Neuronal stem cell (in vitro differentiated cells): ENCODE data around the gene RNFT1.
"Not testable (repeated sequence)": the region's sequence is repeated elsewhere in the genome, so short reads cannot be mapped to it uniquely, and the experiment has no call there.

Experiments
- DNase-seq: peaks from one replicate; pipeline ENCODE4 v3.0.0-alpha.2; 2013; ENCODE audit warnings: low spot score
- H2AFZ ChIP-seq: one replicate; pipeline ENCODE4 v1.6.1; 2013; ENCODE audit warnings: mild to moderate bottlenecking, low read length, inconsistent platforms
- H2AK5ac ChIP-seq: 2 replicates; pipeline ENCODE4 v1.6.1; 2013; ENCODE audit warnings: low read depth, mild to moderate bottlenecking, inconsistent platforms, low read length, moderate library complexity, mixed read lengths
- H2BK120ac ChIP-seq: 2 replicates; pipeline ENCODE4 v1.6.1; 2013; ENCODE audit warnings: low read depth, mild to moderate bottlenecking, inconsistent platforms, low read length, moderate library complexity, mixed read lengths
- H2BK12ac ChIP-seq: one replicate; pipeline ENCODE4 v1.6.1; 2013; ENCODE audit warnings: low read length, inconsistent platforms
- H2BK15ac ChIP-seq: 2 replicates; pipeline ENCODE4 v1.6.1; 2013; ENCODE audit warnings: mild to moderate bottlenecking, low read length, inconsistent platforms, mixed read lengths
- H2BK5ac ChIP-seq: one replicate; pipeline ENCODE4 v1.6.1; 2013; ENCODE audit warnings: inconsistent platforms, mild to moderate bottlenecking, low read length, moderate library complexity
- H3K14ac ChIP-seq: one replicate; pipeline ENCODE4 v1.6.1; 2013; ENCODE audit warnings: low read length, inconsistent platforms
- H3K18ac ChIP-seq: 2 replicates; pipeline ENCODE4 v1.6.1; 2013; ENCODE audit warnings: low read length, inconsistent platforms
- H3K23ac ChIP-seq: 2 replicates; pipeline ENCODE4 v1.6.1; 2013; ENCODE audit warnings: low read depth, mild to moderate bottlenecking, mixed read lengths, low read length, inconsistent platforms; ENCODE audit not compliant: poor library complexity
- H3K27ac ChIP-seq: replicated peaks from 3 replicates; pipeline ENCODE4 v1.5.1; 2013; ENCODE audit warnings: low read length, inconsistent platforms
- H3K27me3 ChIP-seq, 3 experiments: 2 replicates each; pipeline ENCODE4 v1.6.1; 2013; ENCODE audit warnings: low read length in 3 of 3, mild to moderate bottlenecking in 2 of 3, inconsistent platforms in 1 of 3, low read depth in 1 of 3, mixed read lengths in 1 of 3, moderate library complexity in 1 of 3; ENCODE audit not compliant: control insufficient read depth in 3 of 3, insufficient read depth in 3 of 3
- H3K36me3 ChIP-seq, 2 donors: replicated peaks in 1 of 2; 2 replicates each; pipeline ENCODE4 v1.6.1; 2013; ENCODE audit warnings: low read length in 2 of 2; ENCODE audit not compliant: control insufficient read depth in 2 of 2, insufficient read depth in 2 of 2
- H3K4ac ChIP-seq: 2 replicates; pipeline ENCODE4 v1.6.1; 2013; ENCODE audit warnings: inconsistent platforms, mild to moderate bottlenecking, low read length, moderate library complexity
- H3K4me1 ChIP-seq, 2 donors: 1 replicate in 1 of 2; 2 replicates in 1 of 2; pipeline ENCODE4 v1.6.1; 2013; ENCODE audit warnings: low read length in 2 of 2, low read depth in 1 of 2; ENCODE audit not compliant: control insufficient read depth in 2 of 2, insufficient read depth in 1 of 2
- H3K4me2 ChIP-seq: one replicate; pipeline ENCODE4 v1.6.1; 2013; ENCODE audit warnings: mild to moderate bottlenecking, low read length, inconsistent platforms; ENCODE audit not compliant: insufficient read depth, poor library complexity, severe bottlenecking
- H3K4me3 ChIP-seq, 2 donors: 2 replicates each; pipeline ENCODE4 v1.5.1; 2013; ENCODE audit warnings: low read length in 2 of 2, mild to moderate bottlenecking in 2 of 2, inconsistent platforms in 1 of 2, moderate library complexity in 1 of 2
- H3K79me1 ChIP-seq: one replicate; pipeline ENCODE4 v1.6.1; 2013; ENCODE audit warnings: low read depth, mild to moderate bottlenecking, inconsistent platforms, low read length, moderate library complexity
- H3K9ac ChIP-seq: one replicate; pipeline ENCODE4 v1.6.1; 2013; ENCODE audit warnings: mild to moderate bottlenecking, low read depth, low read length, inconsistent platforms; ENCODE audit not compliant: poor library complexity
- H3K9me3 ChIP-seq, 2 donors: replicated peaks in 1 of 2; 2 replicates each; pipeline versions ENCODE3 to v1.6.1; 2013; ENCODE audit warnings: low read length in 2 of 2, mild to moderate bottlenecking in 2 of 2, inconsistent platforms in 1 of 2, low read depth in 1 of 2, mixed read lengths in 1 of 2, moderate library complexity in 1 of 2; ENCODE audit not compliant: control insufficient read depth in 2 of 2, insufficient read depth in 1 of 2
- H4K8ac ChIP-seq: one replicate; pipeline ENCODE4 v1.6.1; 2013; ENCODE audit warnings: low read depth, mild to moderate bottlenecking, inconsistent platforms, low read length, moderate library complexity
- H4K91ac ChIP-seq: one replicate; pipeline ENCODE4 v1.6.1; 2013; ENCODE audit warnings: low read length, low read depth, mild to moderate bottlenecking, inconsistent platforms; ENCODE audit not compliant: poor library complexity
- WGBS, 2 donors: extraction: QIAGEN DNeasy Blood & Tissue Kit; methylation state at CpG; one replicate each; pipeline ENCODE4 v1.1.7; 2013; ENCODE audit warnings: missing lambda C conversion rate in 2 of 2, mixed read lengths in 1 of 2; ENCODE audit not compliant: insufficient read length in 2 of 2, insufficient replicate concordance in 1 of 2; ENCODE audit errors: extremely low coverage in 2 of 2; 5-methylcytosine and 5-hydroxymethylcytosine counted together

RNFT1 gene

DNA sequence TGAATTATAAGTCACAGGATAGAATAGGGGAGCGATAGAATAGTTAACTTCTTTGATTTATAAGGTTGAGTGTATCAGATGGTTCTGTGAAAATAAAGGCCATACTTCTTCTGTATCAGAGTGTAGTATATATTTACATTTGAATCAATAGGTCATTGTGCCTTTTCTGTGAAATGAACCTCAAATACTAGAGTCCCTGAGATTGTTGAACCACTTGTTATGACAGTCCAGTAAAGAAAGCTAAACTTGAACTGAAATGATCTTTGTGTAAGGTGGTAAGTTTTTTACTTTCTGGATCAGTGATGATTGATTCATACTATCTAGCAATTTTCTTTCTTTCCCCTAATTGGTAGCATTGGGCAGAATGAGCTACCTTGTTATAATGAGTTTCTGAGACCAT, 31.2 kb downstream of the RNFT1 start:
- not testable (repeated sequence) for H4K8ac ChIP-seq, H3K4me3 ChIP-seq, H3K14ac ChIP-seq, H3K27ac ChIP-seq, H2AK5ac ChIP-seq, H3K9ac ChIP-seq, H3K79me1 ChIP-seq, H3K27me3 ChIP-seq, DNase-seq, H3K9me3 ChIP-seq, H2BK120ac ChIP-seq, H3K4me2 ChIP-seq, H2BK15ac ChIP-seq, H3K4me1 ChIP-seq, H3K4ac ChIP-seq, H3K18ac ChIP-seq, H2AFZ ChIP-seq, H3K23ac ChIP-seq, H4K91ac ChIP-seq, H2BK12ac ChIP-seq, H2BK5ac ChIP-seq
- no CpG with 5 or more reads among the region's 1 CpG for WGBS, 2 donors
- peaks cover 4 to 86% of the 10 kb centered on the region in 2 donors for H3K36me3 ChIP-seq

DNA sequence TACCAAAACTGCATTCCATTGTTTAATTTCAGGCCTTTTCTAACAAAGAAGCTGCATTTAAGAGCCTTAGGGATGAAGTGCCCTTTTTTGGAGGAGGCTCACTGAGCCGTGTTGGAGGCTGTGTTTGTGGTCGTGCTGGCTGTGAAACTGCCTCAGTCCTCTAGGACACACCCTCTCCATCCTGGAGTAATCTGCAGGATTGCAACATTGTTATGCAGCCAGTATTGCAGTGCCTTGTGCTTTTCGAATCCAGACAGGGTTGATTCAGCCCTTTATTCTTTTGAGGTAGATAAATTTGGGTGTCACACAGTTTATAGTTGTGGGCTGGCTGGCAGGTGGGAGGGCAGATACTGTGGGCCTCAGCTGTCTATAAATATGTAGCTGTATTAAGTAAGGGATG, 33.8 kb downstream of the RNFT1 start:
- not testable (repeated sequence) for H2BK12ac ChIP-seq, H2AK5ac ChIP-seq, H2BK120ac ChIP-seq, H3K4me2 ChIP-seq, H3K9ac ChIP-seq, H3K9me3 ChIP-seq, H3K4me1 ChIP-seq, H4K8ac ChIP-seq, H2BK5ac ChIP-seq, H2BK15ac ChIP-seq, H3K4me3 ChIP-seq, H4K91ac ChIP-seq, H3K14ac ChIP-seq, H3K79me1 ChIP-seq, DNase-seq, H3K23ac ChIP-seq, H3K27me3 ChIP-seq, H2AFZ ChIP-seq, H3K27ac ChIP-seq, H3K18ac ChIP-seq, H3K4ac ChIP-seq
- no CpG with 5 or more reads among the region's 3 CpGs for WGBS, 2 donors
- H3K36me3 ChIP-seq: peaks cover 4 to 85% of the 10 kb centered on the region in 2 donors

DNA sequence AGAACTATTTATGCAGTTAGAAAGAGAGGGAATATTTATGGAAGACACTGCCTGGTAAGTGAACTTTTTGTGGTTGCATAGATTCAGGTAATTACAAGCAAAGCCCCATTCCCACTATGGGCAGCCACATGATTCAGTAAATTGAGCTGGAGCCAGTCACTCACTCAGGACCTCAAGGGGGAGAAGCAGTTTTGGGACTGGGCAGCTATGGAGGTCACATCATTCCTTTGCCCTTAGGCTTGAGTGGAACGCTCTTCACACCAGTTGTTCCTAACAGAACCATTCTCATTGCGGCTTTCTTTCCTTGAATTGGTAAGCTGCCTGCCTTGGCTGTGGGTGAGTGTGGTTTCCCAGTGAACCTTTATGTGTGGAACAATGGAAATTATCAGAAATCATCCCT, 34.4 kb downstream of the RNFT1 start:
- not testable (repeated sequence) for H3K9ac ChIP-seq, H3K4me3 ChIP-seq, H3K9me3 ChIP-seq, H3K27me3 ChIP-seq, H2AK5ac ChIP-seq, H3K18ac ChIP-seq, H3K4me2 ChIP-seq, DNase-seq, H2BK15ac ChIP-seq, H2BK12ac ChIP-seq, H2BK5ac ChIP-seq, H3K27ac ChIP-seq, H3K23ac ChIP-seq, H3K79me1 ChIP-seq, H3K4ac ChIP-seq, H4K91ac ChIP-seq, H3K4me1 ChIP-seq, H2AFZ ChIP-seq, H4K8ac ChIP-seq, H2BK120ac ChIP-seq, H3K14ac ChIP-seq
- WGBS, 2 donors: no CpG with 5 or more reads among the region's 2 CpGs
- H3K36me3 ChIP-seq: peaks cover 4 to 85% of the 10 kb centered on the region in 2 donors

DNA sequence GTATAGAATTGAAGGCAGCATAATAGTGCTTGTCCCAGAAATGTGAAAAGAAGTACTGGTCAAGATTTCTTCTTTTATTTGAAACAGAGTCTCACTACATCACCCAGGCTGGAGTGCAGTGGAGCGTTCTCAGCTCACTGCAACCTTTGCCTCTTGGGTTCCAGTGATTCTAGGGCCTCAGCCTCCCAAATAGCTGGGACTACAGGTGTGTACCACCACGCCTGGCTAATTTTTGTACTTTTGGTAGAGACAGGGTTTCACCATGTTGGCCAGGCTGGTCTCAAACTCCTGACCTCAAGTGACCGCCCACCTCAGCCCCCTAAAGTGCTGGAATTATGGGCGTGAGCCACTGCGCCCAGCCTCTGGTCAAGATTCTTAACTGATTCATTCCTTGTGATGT, 43.9 kb downstream of the RNFT1 start:
- H3K9me3 ChIP-seq, H3K79me1 ChIP-seq, H3K4me2 ChIP-seq, H3K4me1 ChIP-seq, H3K4me3 ChIP-seq, H3K4ac ChIP-seq, H2AFZ ChIP-seq, H4K8ac ChIP-seq, H3K27ac ChIP-seq, H2BK12ac ChIP-seq, H3K9ac ChIP-seq, H2BK15ac ChIP-seq, H3K14ac ChIP-seq, H3K27me3 ChIP-seq, DNase-seq, H4K91ac ChIP-seq, H3K18ac ChIP-seq, H2BK120ac ChIP-seq, H2AK5ac ChIP-seq, H2BK5ac ChIP-seq, H3K23ac ChIP-seq: not testable (repeated sequence)
- no CpG with 5 or more reads among the region's 5 CpGs for WGBS, 2 donors
- peaks cover 2 to 66% of the 10 kb centered on the region in 2 donors for H3K36me3 ChIP-seq
